Hepatocyte (in vitro differentiated cells): ENCODE data around the gene ARL14EPL.

Experiments
- CTCF ChIP-seq: fragments of 200-600 bp; sonication (generic); IDR thresholded peaks from 2 replicates; pipeline ENCODE4 v1.5.1; 2016; ENCODE audit warnings: antibody characterized with exemption, mild to moderate bottlenecking; ENCODE audit not compliant: poor library complexity
- EZH2 ChIP-seq: fragments of 200-600 bp; sonication (generic); IDR thresholded peaks from 2 replicates; pipeline ENCODE4 v1.6.1; 2016; ENCODE audit warnings: antibody characterized with exemption, mild to moderate bottlenecking, borderline replicate concordance
- EZH2phosphoT487 ChIP-seq: fragments of 200-600 bp; sonication (generic); IDR thresholded peaks from one replicate; pipeline ENCODE4 v1.6.1; 2018; ENCODE audit warnings: antibody characterized with exemption, mild to moderate bottlenecking, low read depth, moderate library complexity; ENCODE audit not compliant: unreplicated experiment, severe bottlenecking

- TF ChIP-seq CTCF = no peak
- TF ChIP-seq EZH2 = no peak
- no peak for TF ChIP-seq EZH2phosphoT487
These were observed 26.2 kb downstream of the ARL14EPL start for GRCh38 chr5:116058346-116058936.
